Activated gamma-delta T cell treated with anti-CD3 and anti-CD28 coated beads, Interleukin-2, amount 50 U/mL, for 16 hours (primary cell): ENCODE data around the gene HIPK2.
A peak's percentile ranks its signal among the peaks of the same experiment; 100 is the strongest.

Source experiments
- DNase-seq: peaks from one replicate; pipeline ENCODE4 v3.0.0-alpha.2; 2020; ENCODE audit warnings: low read depth

HIPK2 gene

GRCh38 chr7:139713526-139714162, 64.2 kb downstream of the HIPK2 start:
- DNase-seq, result no peak

DNA sequence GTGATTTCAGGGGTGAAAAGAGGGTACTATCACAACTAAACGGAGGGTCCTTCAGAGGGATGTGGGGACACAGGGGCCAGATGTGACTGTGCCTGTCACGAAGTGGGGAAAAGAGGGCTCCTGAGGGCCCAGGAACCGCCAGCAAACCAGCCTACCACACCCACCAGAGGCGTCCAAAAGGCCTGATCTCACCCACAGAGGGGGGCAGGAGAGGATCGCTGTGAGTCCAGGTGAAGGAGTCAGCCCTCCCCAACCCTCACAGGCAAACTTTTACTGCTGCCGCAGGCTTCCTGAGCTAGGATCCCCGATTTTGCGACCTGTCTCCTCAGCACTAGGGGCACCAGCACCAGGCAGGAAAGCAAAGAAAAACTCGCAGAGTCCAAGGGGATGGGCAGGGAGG, 64.7 kb downstream of the HIPK2 start:
- DNase-seq, result no peak

GRCh38 chr7:139711991-139712743, 65.6 kb downstream of the HIPK2 start:
- no peak for DNase-seq

GRCh38 chr7:139710036-139710435, 67.8 kb downstream of the HIPK2 start:
- no peak for DNase-seq

DNA sequence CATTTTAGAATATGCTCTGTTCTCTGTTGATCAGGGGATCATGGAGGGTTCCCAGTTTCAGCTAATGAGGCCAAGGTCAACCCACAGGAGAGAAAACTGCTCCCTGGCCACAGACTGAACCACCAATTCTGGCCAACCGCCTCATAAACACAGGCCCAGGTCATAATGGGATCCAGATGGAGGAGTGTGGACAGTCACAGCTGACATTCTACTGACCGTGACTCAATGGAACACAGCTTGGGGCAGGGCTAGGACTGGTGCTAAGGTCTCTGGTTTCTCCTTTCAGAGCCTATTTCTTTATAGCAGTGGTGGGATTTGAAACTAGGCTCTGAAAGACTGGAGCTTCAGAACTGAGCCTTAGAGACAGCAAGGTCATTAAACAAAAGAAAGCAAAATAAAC, 68.3 kb downstream of the HIPK2 start:
- no peak for DNase-seq

DNA sequence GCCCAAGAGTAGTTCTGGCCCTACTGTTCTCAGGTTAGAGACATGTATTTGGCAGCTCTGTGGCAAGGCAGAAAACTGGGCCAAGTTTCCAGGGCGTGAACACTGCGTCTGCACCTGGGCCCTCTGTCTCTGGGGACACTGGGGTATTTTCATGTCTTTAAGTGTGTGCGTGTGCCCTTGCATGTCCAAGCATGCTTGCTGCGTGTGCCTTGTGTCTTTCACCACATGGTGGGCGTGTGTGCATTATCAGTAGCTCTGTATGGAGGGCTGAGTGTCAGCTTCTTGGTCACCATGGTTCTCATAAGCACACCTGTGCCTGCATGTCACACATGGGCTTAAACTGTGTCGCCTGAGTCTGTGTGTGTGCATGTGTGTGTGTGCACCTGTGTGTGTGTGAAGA, 69.3 kb downstream of the HIPK2 start:
- no peak for DNase-seq

GRCh38 chr7:139706837-139707236, 71.0 kb downstream of the HIPK2 start:
- DNase-seq, result no peak

DNA sequence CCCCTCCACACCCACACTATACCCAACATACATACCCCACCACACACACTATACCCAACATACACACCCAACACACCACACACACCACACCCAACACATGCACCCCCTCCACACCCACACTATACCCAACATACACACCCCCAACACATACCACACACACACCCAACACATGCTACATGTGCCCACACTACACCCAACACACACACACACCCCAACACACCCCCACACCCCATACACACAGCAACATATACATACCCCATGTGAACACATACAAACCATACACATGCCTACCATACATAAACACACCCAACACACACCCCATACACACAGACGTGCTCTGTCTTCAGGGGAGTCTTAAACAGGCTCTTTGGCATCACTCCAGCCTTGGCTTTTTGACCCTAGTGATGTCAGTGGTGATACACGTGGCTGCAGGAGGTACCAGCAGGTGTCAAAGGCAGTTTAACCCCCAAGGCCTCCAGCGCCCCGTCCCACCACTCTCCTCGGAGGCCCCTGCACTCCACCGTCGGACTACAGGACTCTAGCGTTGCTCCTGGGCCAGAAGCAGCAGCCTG, 73.4 kb downstream of the HIPK2 start:
- DNase-seq, result no peak

DNA sequence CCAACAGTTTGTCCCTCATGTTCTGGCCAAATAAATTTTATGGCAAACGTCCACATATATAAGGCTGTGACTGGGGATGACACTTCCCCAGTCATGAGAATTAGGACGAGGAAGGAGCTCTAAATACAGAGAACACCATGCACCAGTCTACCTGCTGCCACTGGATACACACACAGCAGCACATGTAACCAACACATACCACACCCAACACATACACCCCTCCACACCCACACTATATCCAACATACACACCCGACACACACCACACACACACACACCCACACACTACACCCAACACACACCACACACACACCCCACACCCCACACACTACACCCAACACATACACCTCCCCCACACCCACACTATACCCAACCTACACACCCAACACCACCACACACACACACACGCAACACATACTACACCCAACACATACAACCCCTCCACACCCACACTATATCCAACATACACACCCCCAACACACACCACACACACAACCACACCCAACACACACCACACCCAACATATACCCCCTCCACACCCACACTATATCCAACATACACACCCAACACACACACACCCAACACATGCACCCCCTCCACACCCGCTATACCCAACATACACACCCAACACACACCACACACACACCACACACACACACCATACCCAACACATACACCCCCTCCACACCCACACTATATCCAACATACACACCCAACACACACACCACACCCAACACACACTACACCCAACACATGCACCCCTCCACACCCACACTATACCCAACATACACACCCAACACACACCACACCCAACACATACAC, 74.1 kb downstream of the HIPK2 start:
- DNase-seq, result no peak

GRCh38 chr7:139702811-139703486, 74.8 kb downstream of the HIPK2 start:
- DNase-seq, result no peak

DNA sequence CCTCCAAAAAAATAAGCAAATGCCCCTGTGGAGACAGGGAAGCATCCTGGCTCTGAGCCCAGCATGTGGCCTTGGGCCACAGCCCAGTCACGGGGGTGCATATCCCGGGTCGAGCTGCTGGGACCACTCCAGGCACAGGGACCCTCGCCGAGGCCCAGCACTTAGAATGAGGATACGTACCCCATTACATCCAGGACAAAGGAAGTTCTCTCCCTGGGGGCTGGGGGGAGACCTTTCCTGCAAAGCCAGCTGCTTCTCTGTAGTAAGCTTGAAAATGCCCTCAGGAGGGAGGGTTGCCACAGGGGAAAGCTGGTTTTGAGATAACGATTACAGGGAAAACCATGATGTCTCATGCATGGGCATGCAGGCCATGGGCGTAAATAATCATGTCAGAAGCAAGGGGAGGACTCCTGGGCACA, 75.5 kb downstream of the HIPK2 start:
- no peak for DNase-seq

GRCh38 chr7:139701908-139702307, 75.9 kb downstream of the HIPK2 start:
- no peak for DNase-seq

DNA sequence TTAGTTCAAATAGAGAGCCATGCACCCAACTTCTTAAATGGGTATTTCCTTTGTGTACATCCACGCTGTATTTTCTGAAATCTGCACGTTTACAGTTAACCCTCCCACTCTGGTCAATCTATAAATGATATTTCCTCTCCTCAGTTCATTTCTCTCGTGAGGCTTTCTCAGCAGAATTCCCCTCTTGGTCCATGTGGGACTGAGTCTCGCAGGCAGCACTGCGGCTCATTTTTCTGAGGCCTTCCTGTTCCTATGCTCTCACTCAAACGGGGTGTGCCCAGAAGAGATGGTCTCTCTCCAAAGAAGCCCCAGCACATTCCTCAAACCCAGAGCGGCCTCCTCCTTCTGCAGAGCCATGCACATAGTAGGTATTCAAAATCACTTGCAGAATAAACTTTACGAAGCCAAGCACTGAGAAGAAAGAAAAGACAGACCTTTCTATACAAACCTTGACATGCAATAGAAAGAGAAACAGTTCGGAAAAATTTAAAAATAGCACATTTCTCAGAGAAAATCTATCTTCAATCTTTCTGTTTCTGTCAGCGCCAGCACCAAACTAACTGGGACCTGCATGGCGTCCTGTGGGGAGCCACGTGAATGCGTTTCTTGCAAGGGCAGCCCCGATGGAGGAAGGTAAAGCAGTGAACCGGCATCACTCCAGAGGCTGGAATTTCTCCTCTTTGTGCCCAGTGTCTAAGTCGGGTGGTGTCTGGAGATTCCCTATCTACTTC, 77.1 kb downstream of the HIPK2 start:
- DNase-seq, result no peak

GRCh38 chr7:139699640-139700504, 77.9 kb downstream of the HIPK2 start:
- DNase-seq, result peak; percentile 30

- DNase-seq, result no peak
Observed at GRCh38 chr7:139698844-139699243, 79.0 kb downstream of the HIPK2 start.

GRCh38 chr7:139698278-139698677, 79.5 kb downstream of the HIPK2 start:
- DNase-seq, result no peak

GRCh38 chr7:139697056-139697455, 80.7 kb downstream of the HIPK2 start:
- no peak for DNase-seq

DNA sequence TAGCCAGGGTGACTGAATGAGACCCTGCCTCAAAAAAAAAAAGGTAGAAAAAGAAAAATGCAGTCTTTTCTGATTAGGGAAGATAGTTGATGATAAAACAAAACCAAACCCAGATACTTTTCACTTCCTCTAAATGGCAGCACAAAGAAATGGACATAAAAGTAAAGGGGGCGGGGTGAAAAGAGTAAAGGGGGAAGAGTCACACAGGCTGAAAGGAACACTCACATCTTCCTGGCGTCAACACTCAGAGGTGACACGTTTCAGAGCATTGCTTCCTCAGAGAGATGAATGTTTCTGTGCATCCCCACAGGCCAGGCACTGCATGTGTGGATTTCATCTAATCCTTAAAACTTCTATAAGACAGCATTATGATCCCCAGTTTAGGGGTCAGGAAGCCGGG, 81.2 kb downstream of the HIPK2 start:
- no peak for DNase-seq

GRCh38 chr7:139695588-139695987, 82.2 kb downstream of the HIPK2 start:
- no peak for DNase-seq

DNA sequence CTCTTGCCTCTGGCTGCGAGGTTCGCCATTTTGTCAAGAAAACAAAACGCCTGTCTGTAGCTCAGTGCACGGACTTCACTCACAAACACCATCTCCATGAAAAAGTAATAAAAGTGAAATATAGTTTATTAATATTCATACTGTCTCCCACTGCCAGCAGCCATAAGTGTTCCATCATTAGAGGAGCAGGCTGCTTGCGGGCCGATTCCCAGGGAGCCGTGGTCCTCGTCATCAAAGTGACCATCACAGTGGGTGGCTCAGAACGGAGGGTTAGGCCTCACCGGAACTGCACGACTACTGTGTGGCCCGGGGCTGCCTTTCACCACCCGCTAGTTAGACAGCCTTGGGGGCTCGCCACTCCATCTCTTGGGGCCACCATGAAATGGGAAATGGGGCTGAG, 82.7 kb downstream of the HIPK2 start:
- DNase-seq, result no peak

DNA sequence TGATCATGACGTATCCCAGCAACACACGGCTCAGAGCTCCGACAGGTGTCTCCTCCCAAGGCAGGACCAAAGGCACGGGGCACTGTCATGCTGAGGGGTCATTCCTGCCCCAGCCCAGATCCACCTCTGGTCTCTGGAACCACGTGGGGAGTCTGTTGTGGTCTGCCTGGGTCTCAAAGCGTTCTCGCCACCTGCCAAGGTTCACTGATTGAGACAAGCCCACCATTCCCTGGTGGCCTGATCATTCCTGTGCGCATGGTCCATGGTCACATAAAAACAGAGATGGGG, 83.5 kb downstream of the HIPK2 start:
- no peak for DNase-seq
